HCT116 (cell line): Measurements from ENCODE around the gene ATF2. TPM values are rescaled to one million over a fixed set of nuclear protein-coding genes. Genes with fewer than 3 reads are reported as not detected.
A peak's percentile ranks its signal among the peaks of the same experiment; 100 is the strongest.

Source experiments
- ATAC-seq: fragments of 200-7000 bp; cut with Tn5 transposase; 2 replicates; pipeline ENCODE4 v1.9.1; 2020; ENCODE audit warnings: mild to moderate bottlenecking, moderate library complexity
- BruUV-seq: library from RNA; stranded (reverse); fragments of 400-500 nt; replicated peaks from 2 replicates; lab custom pipeline; 2021; lab: Mats Ljungman, UMichigan
- CTCF ChIA-PET: fragments of 300-600 bp; sonication (Branson Sonifier 250); formaldehyde crosslinking; loops from one replicate; lab custom pipeline; 2021; ENCODE audit warnings: antibody characterized with exemption; lab: Charles Lee
- POLR2A ChIA-PET: fragments of 300-600, 350-600 bp; sonication (Branson Sonifier 250); formaldehyde crosslinking; loops from one replicate; lab custom pipeline; 2021; ENCODE audit warnings: antibody characterized with exemption; lab: Charles Lee
- RAD21 ChIA-PET, 2 experiments: fragments of 300-600 bp; sonication (Branson Sonifier 250); formaldehyde crosslinking; loops; one replicate each; lab custom pipeline; 2023; ENCODE audit warnings: low total read pairs in 2 of 2; ENCODE audit not compliant: uncharacterized antibody in 2 of 2, unreplicated experiment in 2 of 2, low non-redundant PET in 1 of 2; lab: Charles Lee
- DNase-seq: peaks from one replicate; pipeline ENCODE4 v3.0.0-alpha.2; 2010; ENCODE audit warnings: low read depth, low spot score
- H2AFZ ChIP-seq: fragments of 200-600 bp; shearing (Covaris generic), sonication (generic); 2 replicates; pipeline ENCODE4 v1.6.1; 2017; ENCODE audit warnings: low read depth, mixed run types, mixed read lengths, antibody characterized with exemption, low read length; ENCODE audit not compliant: poor library complexity, severe bottlenecking
- H3K27ac ChIP-seq: 2 replicates; pipeline ENCODE4 v1.5.1; 2012; ENCODE audit warnings: low read depth, low read length
- H3K27me3 ChIP-seq: fragments of 200-600 bp; sonication (generic); 2 replicates; pipeline ENCODE4 v1.6.1; 2016; ENCODE audit warnings: mixed run types, low read length, mixed read lengths; ENCODE audit not compliant: insufficient read depth
- H3K36me3 ChIP-seq, 2 experiments: fragments of 200-500 bp in 1 of 2; fragments of 200-600 bp in 1 of 2; sonication (Bioruptor generic) in 1 of 2; sonication (generic) in 1 of 2; 2 replicates each; pipeline versions ENCODE4 v1.5.1 to v1.6.1; 2014 to 2016; ENCODE audit warnings: low read length in 2 of 2, inconsistent platforms in 1 of 2, mixed read lengths in 1 of 2, mixed run types in 1 of 2; ENCODE audit not compliant: insufficient read depth in 2 of 2, control insufficient read depth in 1 of 2
- H3K4me1 ChIP-seq, 2 experiments: fragments of 200-600 bp in 1 of 2; sonication (generic) in 1 of 2; 2 replicates each; pipeline versions ENCODE4 v1.5.1 to v1.6.1; 2012 to 2017; ENCODE audit warnings: low read length in 2 of 2, inconsistent platforms in 1 of 2, mild to moderate bottlenecking in 1 of 2, mixed read lengths in 1 of 2, mixed run types in 1 of 2, moderate library complexity in 1 of 2; ENCODE audit not compliant: insufficient read depth in 2 of 2, control insufficient read depth in 1 of 2
- H3K4me2 ChIP-seq: fragments of 200-600 bp; sonication (generic); 2 replicates; pipeline ENCODE4 v1.6.1; 2017; ENCODE audit warnings: mixed run types, low read length, mixed read lengths
- H3K4me3 ChIP-seq, 2 experiments: fragments of 200-600 bp in 1 of 2; sonication (generic) in 1 of 2; replicated peaks in 1 of 2; 2 replicates each; pipeline ENCODE4 v1.5.1; 2011 to 2016; ENCODE audit warnings: low read length in 2 of 2, control low read depth in 1 of 2, low read depth in 1 of 2, mild to moderate bottlenecking in 1 of 2, mixed read lengths in 1 of 2, mixed run types in 1 of 2
- H3K79me2 ChIP-seq: fragments of 200-600 bp; sonication (generic); 2 replicates; pipeline ENCODE4 v1.6.1; 2017; ENCODE audit warnings: mild to moderate bottlenecking, mixed run types, low read length, moderate library complexity, mixed read lengths; ENCODE audit not compliant: insufficient read depth
- H3K9ac ChIP-seq: fragments of 200-600 bp; sonication (generic); 2 replicates; pipeline ENCODE4 v1.6.1; 2016; ENCODE audit warnings: low read length, mixed read lengths
- H3K9me2 ChIP-seq: fragments of 200-600 bp; sonication (generic), shearing (Covaris generic); 2 replicates; pipeline ENCODE4 v1.6.1; 2017; ENCODE audit warnings: mixed run types, mild to moderate bottlenecking, moderate library complexity; ENCODE audit not compliant: insufficient read depth
- H3K9me3 ChIP-seq, 2 experiments: fragments of 200-500 bp in 1 of 2; fragments of 200-600 bp in 1 of 2; sonication (Bioruptor generic) in 1 of 2; sonication (generic) in 1 of 2; 2 replicates each; pipeline ENCODE4 v1.6.1; 2014 to 2017; ENCODE audit warnings: low read length in 2 of 2, mixed read lengths in 2 of 2, inconsistent platforms in 1 of 2, low read depth in 1 of 2, mild to moderate bottlenecking in 1 of 2, mixed run types in 1 of 2, moderate library complexity in 1 of 2; ENCODE audit not compliant: control insufficient read depth in 1 of 2, insufficient read depth in 1 of 2
- H4K20me1 ChIP-seq: fragments of 200-600 bp; sonication (generic), shearing (Covaris generic); 2 replicates; pipeline ENCODE4 v1.6.1; 2017; ENCODE audit warnings: mixed run types, mild to moderate bottlenecking, moderate library complexity; ENCODE audit not compliant: insufficient read depth
- CBX3 ChIP-seq: IDR thresholded peaks from 2 replicates; pipeline ENCODE4 v1.6.1; 2012; ENCODE audit warnings: low read depth
- CEBPB ChIP-seq: IDR thresholded peaks from 2 replicates; pipeline ENCODE4 v1.6.1; 2012; ENCODE audit warnings: low read depth
- EZH2 ChIP-seq: fragments of 200-600 bp; sonication (generic); IDR thresholded peaks from 2 replicates; pipeline ENCODE4 v1.6.1; 2017; ENCODE audit warnings: antibody characterized with exemption, mixed run types
- POLR2A ChIP-seq: IDR thresholded peaks from 2 replicates; pipeline ENCODE4 v1.7.0; 2011; ENCODE audit warnings: borderline replicate concordance; ENCODE audit not compliant: insufficient read depth, insufficient read length; ENCODE audit errors: extremely low read depth
- POLR2AphosphoS5 ChIP-seq: IDR thresholded peaks from 2 replicates; pipeline ENCODE4 v1.6.1; 2011; ENCODE audit warnings: mild to moderate bottlenecking, low read depth, low read length, moderate library complexity
- RAD21 ChIP-seq: IDR thresholded peaks from 2 replicates; pipeline ENCODE4 v1.6.1; 2012; ENCODE audit warnings: low read depth, mild to moderate bottlenecking
- SP1 ChIP-seq: IDR thresholded peaks from 2 replicates; pipeline ENCODE4 v1.6.1; 2012; ENCODE audit warnings: low read depth
- SRF ChIP-seq: IDR thresholded peaks from 2 replicates; pipeline ENCODE4 v1.6.1; 2012; ENCODE audit warnings: low read depth
- TCF7L2 ChIP-seq: IDR thresholded peaks from 2 replicates; pipeline ENCODE4 v1.7.0; 2011; ENCODE audit warnings: borderline replicate concordance, inconsistent platforms; ENCODE audit not compliant: insufficient read depth, insufficient read length; ENCODE audit errors: extremely low read depth
- ZFX ChIP-seq: fragments of 450-650 bp; IDR thresholded peaks from 2 replicates; pipeline ENCODE4 v1.6.1; 2017
- ZNF274 ChIP-seq: fragments of 200-500 bp; sonication (Bioruptor generic); IDR thresholded peaks from 2 replicates; pipeline ENCODE4 v1.6.1; 2014; ENCODE audit warnings: mild to moderate bottlenecking, low read depth, low read length, inconsistent platforms
- intact Hi-C: fragments of 100-400 bp; cut with micrococcal nuclease; formaldehyde crosslinking; loops from 2 replicates; pipeline ENCODE4 v1.10.0; 2022
- total RNA-seq: library from RNA; stranded (reverse); gene quantifications from one replicate; pipeline ENCODE4 v1.2.1, GENCODE V29; 2021; ENCODE audit not compliant: unreplicated experiment
- TF ChIP-seq, protein P1 (sequence below), 3 experiments: fragments of 200-600 bp in 1 of 3; sonication (generic) in 1 of 3; IDR thresholded peaks in 2 of 3; conservative IDR thresholded peaks in 1 of 3; 2 replicates each; pipeline ENCODE4 v1.5.1; 2012 to 2017; ENCODE audit warnings: low read depth in 2 of 3, low read length in 2 of 3, antibody characterized with exemption in 1 of 3, borderline replicate concordance in 1 of 3, control low read depth in 1 of 3, mild to moderate bottlenecking in 1 of 3, mixed read lengths in 1 of 3, mixed run types in 1 of 3, moderate library complexity in 1 of 3; ENCODE audit not compliant: insufficient read depth in 1 of 3
- TF ChIP-seq, protein P2 (sequence below): IDR thresholded peaks from 2 replicates; pipeline ENCODE4 v1.6.1; 2012

ATF2 gene
- total RNA-seq, 1 experiment from 2014 or later, result 29.6 TPM

DNA sequence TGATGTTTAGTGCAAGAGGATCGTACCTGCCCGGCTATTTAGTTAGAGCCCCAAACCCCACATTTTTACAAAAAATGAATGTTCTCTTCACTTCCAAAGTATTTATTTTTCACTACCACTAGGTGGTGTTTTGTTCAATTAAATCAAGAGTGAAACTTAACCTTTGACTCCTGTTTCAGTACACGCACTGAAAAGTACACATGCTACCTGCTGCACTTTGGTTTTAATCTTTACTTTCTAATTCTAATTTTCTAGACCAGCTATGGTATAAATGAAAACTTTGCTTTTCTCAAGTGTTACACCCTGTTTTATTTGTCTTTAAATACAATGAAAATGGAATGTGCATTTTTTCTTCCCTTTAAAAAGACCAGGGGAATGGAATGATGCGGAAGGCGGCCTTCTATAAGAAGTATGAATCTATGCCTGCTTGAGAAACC is 131.4 kb downstream of the ATF2 start:
- Histone ChIP-seq H4K20me1 (no peaks in the 10 kb centered on the region), H3K4me3 (no peak overlapping the region), H3K27ac (no peak overlapping the region), H3K9ac (no peak overlapping the region), H3K4me1 (no peaks in the 10 kb centered on the region; a peak in 1 of 4 replicates), H2AFZ (peak overlapping the region; percentile 13), H3K36me3 (no peaks in the 10 kb centered on the region), H3K9me2 (no peaks in the 10 kb centered on the region), H3K9me3 (no peaks in the 10 kb centered on the region)
- intact Hi-C loops, result loop anchor here (5.0 kb wide), 1 partner anchor 1051 kb away; no protein-coding TSS in a partner anchor
- CTCF ChIA-PET, result interaction anchor here (0.9 kb wide), 1 partner anchor 167 kb away, joined by 3 read pairs; no protein-coding TSS in a partner anchor
- RAD21 ChIA-PET, result no interaction called here
- no peak for TF ChIP-seq SP1
- TF ChIP-seq RAD21, result peak; percentile 61
- TF ChIP-seq CBX3, result 0 out of 2 replicates have a peak, but pooled peaks have one; percentile 29
- TF ChIP-seq, protein P1, sequence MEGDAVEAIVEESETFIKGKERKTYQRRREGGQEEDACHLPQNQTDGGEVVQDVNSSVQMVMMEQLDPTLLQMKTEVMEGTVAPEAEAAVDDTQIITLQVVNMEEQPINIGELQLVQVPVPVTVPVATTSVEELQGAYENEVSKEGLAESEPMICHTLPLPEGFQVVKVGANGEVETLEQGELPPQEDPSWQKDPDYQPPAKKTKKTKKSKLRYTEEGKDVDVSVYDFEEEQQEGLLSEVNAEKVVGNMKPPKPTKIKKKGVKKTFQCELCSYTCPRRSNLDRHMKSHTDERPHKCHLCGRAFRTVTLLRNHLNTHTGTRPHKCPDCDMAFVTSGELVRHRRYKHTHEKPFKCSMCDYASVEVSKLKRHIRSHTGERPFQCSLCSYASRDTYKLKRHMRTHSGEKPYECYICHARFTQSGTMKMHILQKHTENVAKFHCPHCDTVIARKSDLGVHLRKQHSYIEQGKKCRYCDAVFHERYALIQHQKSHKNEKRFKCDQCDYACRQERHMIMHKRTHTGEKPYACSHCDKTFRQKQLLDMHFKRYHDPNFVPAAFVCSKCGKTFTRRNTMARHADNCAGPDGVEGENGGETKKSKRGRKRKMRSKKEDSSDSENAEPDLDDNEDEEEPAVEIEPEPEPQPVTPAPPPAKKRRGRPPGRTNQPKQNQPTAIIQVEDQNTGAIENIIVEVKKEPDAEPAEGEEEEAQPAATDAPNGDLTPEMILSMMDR (IDR thresholded peaks at IDR 0.05 in 2 of 3, conservative IDR thresholded peaks at IDR 0.05 in 1 of 3; ENCODE audit: borderline replicate concordance in 1 of 3, insufficient read depth in 1 of 3, low read depth in 2 of 3, low read length in 2 of 3), result peak; percentile 24 to 62 (median 61); a peak in 4 of 6 replicates
- no peak for TF ChIP-seq EZH2
- TF ChIP-seq, all 23 proteins: peak for 3
- POLR2A ChIA-PET, result no interaction called here
- DNase-seq (peak; percentile 12), ATAC-seq (no peak; the same call in 1 of the 2 replicates)
- no peaks in the 10 kb centered on the region for H3K27me3 ChIP-seq
- H3K4me2 ChIP-seq, result no peak overlapping the region; the same call in 1 of the 2 replicates
- no TSS peak for BruUV-seq
- H3K79me2 ChIP-seq, result no peaks in the 10 kb centered on the region

DNA sequence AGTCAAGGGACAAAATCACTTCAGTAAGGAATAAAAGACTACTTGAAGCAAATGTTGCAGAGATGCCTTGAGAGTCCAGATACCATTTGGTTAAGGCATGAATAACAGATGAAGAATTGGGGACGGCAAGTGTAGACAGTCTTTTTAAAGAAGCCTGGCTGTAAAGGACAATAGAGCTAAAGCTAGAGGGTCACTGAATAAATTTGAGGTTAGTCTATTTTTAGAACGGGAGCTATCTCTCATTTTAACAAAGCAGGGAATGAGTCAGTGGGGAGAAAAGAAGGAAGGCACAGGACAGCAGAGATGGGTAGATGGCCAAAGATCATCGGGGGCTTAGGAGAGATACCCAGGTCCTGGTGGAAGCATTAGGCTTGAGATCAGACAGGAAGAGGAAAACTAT is 132.2 kb downstream of the ATF2 start:
- Histone ChIP-seq H4K20me1 (no peaks in the 10 kb centered on the region), H2AFZ (no peak overlapping the region), H3K27me3 (no peaks in the 10 kb centered on the region), H3K4me2 (no peak overlapping the region), H3K79me2 (no peaks in the 10 kb centered on the region), H3K9ac (no peak overlapping the region), H3K4me1 (no peaks in the 10 kb centered on the region; a peak in 1 of 4 replicates), H3K36me3 (no peaks in the 10 kb centered on the region), H3K4me3 (no peak overlapping the region), H3K9me2 (no peaks in the 10 kb centered on the region), H3K27ac (no peak overlapping the region), H3K9me3 (no peaks in the 10 kb centered on the region)
- ChIA-PET CTCF (no interaction called here), RAD21 (interaction anchor here in 1 of 2 experiments (0.7 kb wide), 1 partner anchor 294 kb away, joined by 3 read pairs; no protein-coding TSS in a partner anchor), POLR2A (no interaction called here)
- intact Hi-C loops, result loop anchor here (5.0 kb wide), 1 partner anchor 1051 kb away; no protein-coding TSS in a partner anchor
- ATAC-seq (no peak), DNase-seq (no peak)
- no TSS peak for BruUV-seq
- TF ChIP-seq POLR2AphosphoS5 (no peak), SRF (no peak), CEBPB (no peak), ZNF274 (no peak), POLR2A (no peak), TCF7L2 (no peak), ZFX (no peak)
- TF ChIP-seq, protein P1 (IDR thresholded peaks at IDR 0.05 in 2 of 3, conservative IDR thresholded peaks at IDR 0.05 in 1 of 3; ENCODE audit: borderline replicate concordance in 1 of 3, insufficient read depth in 1 of 3, low read depth in 2 of 3, low read length in 2 of 3), result no peak
- TF ChIP-seq, protein P2, sequence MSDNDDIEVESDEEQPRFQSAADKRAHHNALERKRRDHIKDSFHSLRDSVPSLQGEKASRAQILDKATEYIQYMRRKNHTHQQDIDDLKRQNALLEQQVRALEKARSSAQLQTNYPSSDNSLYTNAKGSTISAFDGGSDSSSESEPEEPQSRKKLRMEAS, result no peak
